NCI-H1694 (cell line): ENCODE results near the gene GALNT18.

Source experiments
- DNase-seq: peaks from one replicate; lab custom pipeline; 2025; lab: John Stamatoyannopoulos, UW

Gene GALNT18

GRCh38 chr11:11624204-11624603, 2.4 kb upstream of the GALNT18 start:
- DNase-seq: no peak

GRCh38 chr11:11622772-11623171, 967 bp upstream of the GALNT18 start:
- DNase-seq: no peak

DNA sequence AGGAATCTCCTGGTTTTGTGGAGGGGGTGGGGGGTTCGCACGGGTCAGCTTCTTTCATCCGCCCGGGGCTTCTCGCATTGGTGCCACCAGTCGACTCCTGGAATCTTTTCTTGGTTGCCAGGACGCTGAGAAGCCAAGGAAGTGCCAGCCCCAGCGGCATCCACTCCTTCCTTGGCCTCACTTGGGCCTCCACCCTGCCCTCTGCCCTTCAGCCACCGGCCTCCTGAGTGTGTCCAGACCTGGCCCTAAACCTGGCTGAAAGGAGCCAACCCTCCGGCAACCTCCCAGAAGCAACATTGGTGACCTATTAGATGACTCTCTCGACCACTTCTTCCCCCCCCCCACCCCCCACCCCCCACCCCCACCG, 518 bp upstream of the GALNT18 start:
- no peak for DNase-seq

- DNase-seq: no peak
These were observed 758 bp downstream of the GALNT18 start for GRCh38 chr11:11620921-11621572.

- DNase-seq: no peak
These were observed 1.5 kb downstream of the GALNT18 start for GRCh38 chr11:11620173-11620920.

- no peak for DNase-seq
These were observed 2.8 kb downstream of the GALNT18 start for GRCh38 chr11:11618973-11619435.

DNA sequence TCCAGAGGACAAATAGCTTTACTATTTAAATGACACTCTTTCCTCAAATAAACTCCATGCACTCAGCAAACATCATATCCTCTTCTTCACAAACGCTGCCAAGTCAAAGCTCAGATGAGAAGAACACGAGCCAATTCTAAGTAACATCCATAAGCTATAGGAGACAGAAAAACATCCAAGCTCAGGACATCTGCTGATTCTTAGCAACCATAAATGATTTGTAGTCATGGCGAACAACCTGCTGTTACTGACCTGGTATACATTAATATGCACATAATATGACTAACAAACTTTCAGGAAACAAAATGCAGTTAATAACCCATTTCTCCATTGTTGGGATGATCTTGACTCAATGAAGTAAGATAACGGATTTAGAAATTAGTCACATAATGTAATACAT, 6.7 kb downstream of the GALNT18 start:
- DNase-seq: no peak

- no peak for DNase-seq
These were observed 9.4 kb downstream of the GALNT18 start for GRCh38 chr11:11612439-11612838.

- no peak for DNase-seq
These were observed 10.4 kb downstream of the GALNT18 start for GRCh38 chr11:11611381-11611780.

GRCh38 chr11:11608783-11609232, 13.0 kb downstream of the GALNT18 start:
- no peak for DNase-seq

- DNase-seq: no peak
These were observed 14.0 kb downstream of the GALNT18 start for GRCh38 chr11:11607772-11608171.

- DNase-seq: no peak
These were observed 15.9 kb downstream of the GALNT18 start for GRCh38 chr11:11605821-11606450.

DNA sequence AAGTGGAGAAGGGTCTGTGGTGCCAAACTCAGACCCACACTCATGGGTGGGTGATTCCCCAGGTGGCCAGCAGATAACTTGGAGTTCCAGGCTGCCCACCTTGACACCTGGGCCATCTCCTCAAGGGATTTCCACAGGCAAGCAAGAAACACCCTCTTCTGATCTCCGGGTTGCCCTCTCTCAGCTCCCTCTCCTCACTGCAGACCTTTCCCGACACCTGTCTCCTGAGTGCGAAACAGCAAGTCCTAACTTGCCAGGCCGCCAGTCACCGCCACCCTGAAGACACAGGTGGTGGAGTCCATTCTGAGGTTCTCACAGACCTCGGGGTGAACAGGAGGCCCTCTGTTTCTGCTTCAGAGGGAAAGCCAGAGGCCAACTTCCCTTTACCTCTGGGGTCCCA, 16.6 kb downstream of the GALNT18 start:
- DNase-seq: no peak

GRCh38 chr11:11604370-11604990, 17.3 kb downstream of the GALNT18 start:
- DNase-seq: no peak

DNA sequence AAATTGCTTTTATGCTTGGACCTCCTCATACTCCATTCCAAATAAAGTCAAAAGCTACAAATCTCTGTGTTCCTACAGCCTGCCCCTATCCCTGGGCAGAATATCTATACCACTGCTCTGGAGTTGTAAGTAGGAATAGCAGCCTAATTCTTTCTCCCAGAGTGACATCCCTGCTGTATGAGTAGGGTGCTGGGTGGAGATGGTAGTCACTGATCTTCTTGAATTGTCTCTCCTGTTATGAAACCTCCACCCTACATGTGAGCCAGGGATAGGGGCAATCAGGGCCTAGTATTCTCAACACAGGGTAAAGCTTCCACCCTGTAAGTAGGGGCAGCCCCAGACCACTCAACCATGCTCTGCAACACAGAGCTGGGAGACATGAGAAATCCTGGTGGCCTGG, 19.8 kb downstream of the GALNT18 start:
- no peak for DNase-seq

DNA sequence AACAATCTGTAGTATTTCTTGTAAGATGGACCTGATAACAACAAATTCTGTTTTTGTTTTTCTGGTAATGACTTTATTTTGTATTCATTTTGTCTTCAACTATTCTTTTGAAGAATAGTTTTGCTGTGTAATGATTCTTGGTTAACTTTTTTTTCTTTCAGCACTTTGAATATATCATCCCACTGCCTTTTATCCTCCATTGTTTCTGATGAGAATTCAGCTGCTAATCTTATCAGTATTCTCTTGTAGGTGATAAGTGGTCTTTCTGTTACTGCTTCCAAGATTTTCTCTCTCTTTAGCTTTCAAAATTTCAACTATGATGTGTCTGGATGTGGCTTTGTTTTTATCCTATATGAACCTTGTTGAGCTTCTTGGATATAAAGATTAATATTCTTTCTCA, 21.5 kb downstream of the GALNT18 start:
- no peak for DNase-seq

DNA sequence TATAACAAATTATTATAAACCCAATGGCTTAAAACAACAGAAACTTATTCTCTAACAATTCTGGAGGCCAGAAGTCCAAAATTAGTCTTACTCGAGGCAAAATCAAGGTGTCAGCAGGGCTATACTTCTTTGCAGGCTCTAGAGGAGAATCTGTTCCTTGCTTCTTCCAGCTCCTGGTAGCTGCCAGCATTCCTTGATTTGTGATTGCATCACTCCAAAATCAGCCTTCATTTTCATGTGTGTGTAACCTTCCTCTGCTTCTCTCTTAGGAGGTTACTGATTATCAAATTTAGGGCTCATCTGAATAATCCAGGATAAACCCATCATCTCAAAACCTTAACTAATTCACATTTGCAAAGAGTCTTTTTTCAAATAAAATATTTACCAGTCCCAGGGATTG, 23.6 kb downstream of the GALNT18 start:
- no peak for DNase-seq

- DNase-seq: no peak
These were observed 27.6 kb downstream of the GALNT18 start for GRCh38 chr11:11594162-11594561.

DNA sequence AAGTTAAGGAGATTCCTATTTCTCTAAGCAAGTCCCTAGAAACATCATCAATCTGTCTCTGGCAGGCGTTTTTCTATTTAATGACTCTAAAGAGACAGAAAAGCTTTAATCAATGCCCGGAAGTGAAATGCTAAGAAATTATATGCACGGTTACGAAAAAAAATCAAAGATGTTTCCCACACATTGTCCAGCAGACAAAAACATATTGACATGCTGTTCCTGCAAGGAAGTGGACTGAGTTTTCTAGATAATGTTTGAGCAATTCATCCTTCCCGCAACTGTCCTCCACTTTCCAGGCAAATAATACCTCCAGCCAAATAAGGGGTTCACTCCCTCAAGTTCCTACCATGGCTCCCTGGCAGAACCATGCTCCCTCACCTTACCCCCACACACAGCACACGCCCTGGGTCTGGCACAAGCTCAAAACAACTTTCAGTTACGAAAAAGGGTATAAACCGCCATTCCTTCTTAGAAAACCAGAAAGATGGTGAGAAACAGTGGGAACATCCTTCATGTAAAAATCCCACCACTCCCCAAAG, 29.6 kb downstream of the GALNT18 start:
- no peak for DNase-seq

DNA sequence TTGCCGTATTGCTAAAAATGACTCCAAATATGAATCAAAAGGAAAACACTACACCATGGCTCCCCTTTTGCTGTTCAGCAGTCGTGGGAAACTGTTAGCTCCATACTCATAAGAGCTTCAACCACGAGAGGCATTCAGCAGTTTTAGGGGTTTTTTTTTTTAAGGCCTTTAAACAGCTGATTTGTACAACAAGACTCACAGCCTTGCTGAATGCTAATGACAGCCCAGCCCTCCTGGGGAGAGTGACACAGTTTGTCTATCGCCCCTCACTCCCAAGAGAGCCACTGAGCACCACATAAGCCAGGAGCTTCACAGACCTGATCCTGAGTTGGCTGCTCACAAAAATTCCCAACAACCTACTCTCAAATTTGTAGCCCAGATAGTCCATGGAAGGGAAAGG, 32.4 kb downstream of the GALNT18 start:
- DNase-seq: no peak

DNA sequence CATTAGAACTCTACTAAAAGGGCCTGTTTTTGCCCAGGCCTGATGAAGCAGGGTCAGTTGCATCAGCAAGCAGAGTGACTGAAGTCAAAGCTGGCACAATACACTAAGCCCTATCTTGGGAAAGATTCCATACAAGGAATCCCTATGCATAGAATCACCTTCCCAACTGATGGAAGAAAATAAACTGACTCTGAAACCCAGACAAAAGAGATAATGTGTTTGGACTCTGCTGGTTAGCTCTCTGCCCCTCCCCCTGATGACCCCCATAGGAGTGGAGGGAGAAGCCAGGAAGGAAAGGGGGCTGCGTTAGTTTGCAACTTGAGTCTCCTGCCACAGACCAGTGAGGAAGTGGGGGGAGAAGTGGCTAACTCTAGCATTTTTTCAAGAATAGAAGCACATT, 32.9 kb downstream of the GALNT18 start:
- DNase-seq: no peak

GRCh38 chr11:11588243-11588642, 33.6 kb downstream of the GALNT18 start:
- no peak for DNase-seq
